Caki2 (cell line): ENCODE data around the gene KLK6. TPM values are rescaled to one million over a fixed set of nuclear protein-coding genes. Genes with fewer than 3 reads are reported as not detected.
"Not testable (repeated sequence)": the region's sequence is repeated elsewhere in the genome, so short reads cannot be mapped to it uniquely, and the experiment has no call there.

Experiments used
- DNase-seq: peaks from one replicate; pipeline ENCODE4 v3.0.0-alpha.2; 2015; ENCODE audit warnings: low read depth
- in situ Hi-C: cut with HindIII; loops from 2 replicates; pipeline ENCODE4 v1.10.0; 2016; ENCODE audit warnings: low sequenced_read_pairs, low pct_unique_long_range_greater_than_20kb, mixed read lengths
- total RNA-seq: library from RNA; depleted of rRNA; stranded (reverse); fragments of >200 nt; shearing (Covaris generic); gene quantifications from 2 replicates; pipeline ENCODE4 v1.2.3, GENCODE V29; 2014; ENCODE audit warnings: low replicate concordance

KLK6 gene
- total RNA-seq, 1 experiment from 2014 or later, result not detected

DNA sequence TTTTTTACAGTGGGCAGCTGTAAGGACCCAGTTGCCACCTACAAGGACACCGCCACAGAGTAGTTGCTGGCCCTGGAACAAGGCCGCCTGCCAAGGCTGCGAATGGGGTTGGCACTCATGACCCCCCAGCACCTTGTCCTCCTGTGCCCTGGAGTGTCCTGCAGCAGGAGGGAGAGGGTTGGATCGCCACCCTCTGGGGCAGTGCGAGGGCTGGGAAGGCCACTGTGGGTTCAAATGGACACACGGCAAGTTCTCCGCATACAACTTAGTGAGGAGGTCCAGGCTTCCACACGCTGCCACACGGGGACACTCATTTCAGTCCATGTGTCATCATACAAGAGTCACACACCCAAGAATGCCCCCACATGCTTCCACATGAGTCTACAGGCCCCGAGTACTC lies 31.0 kb upstream of the KLK6 start:
- DNase-seq, result no peak
- in situ Hi-C loops, result no loop called here

DNA sequence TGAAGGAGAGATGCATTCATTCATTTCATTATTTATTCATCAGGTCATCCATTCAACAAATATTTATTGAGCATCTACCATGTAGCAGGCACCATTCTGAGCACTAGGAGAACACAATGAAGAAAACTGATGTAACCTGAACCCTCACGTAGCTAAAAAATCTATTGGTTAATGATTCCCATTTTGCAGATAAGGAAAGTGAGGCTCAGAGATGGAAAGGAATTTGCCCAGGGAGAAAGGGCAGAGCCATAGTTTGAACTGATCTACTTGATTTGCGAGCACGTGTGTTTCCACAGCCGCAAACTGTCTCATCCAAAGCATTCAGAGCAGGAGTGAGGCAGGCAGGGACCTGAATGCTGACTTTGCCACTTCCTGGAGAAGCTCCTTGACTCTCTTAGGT lies 29.3 kb upstream of the KLK6 start:
- no peak for DNase-seq
- in situ Hi-C loops, result no loop called here

DNA sequence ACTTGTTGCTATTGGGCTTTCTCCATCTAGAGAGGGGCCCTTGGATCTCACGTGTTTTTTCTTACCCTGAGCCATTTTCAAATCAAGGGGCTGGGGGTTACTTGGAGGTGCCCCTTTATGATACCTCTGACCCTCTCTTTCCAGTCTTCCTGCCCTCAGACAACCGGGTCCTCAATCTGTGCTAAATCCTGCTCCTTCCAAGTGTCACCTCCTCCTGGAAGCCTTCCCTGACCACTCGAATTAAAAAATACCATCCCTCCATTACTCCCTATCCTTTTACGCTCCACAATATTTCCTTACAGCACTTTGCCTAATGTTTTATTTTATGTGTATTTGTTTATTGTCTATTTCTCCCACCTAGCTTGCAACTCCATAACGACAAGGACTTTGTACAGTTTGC lies 28.7 kb upstream of the KLK6 start:
- in situ Hi-C loops, result no loop called here
- DNase-seq, result no peak

DNA sequence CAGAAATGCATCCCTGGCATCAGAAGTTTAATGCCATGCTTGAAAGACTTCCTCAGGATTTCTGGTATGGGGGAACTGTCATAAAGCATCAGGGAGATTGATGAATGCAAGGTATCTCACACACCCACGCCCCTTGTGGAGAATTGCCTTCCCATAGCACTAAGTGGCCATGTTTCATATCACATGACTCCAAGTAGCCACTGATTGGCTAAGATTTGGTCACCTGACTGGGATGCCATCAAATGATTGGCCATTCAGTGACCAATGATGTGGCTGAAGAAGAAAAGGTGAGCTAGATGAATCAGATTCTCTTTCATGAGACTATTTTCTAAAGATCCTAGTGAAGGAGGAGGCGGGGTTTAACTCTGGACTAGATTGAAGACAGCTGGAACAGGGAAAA lies 24.7 kb upstream of the KLK6 start:
- DNase-seq, result peak; percentile 71
- in situ Hi-C loops, result no loop called here

DNA sequence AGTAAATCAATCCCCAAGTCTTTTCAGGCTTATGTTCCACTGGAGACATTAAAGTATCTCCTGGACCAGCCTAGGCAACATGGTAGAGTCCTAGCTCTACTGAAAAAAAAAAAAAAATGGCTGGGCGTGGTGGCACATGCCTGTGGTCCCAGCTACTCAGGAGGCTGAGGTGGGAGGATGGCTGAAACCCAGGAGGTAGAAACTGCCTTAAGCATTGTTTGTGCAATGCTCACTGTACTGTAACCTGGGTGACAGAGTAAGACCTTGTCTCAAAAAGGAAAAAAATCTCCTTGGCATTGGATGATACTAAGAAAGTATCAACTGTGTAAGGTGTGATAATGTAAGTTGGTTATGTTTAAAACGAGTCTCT lies 23.3 kb upstream of the KLK6 start:
- in situ Hi-C loops, result no loop called here
- DNase-seq, result peak; percentile 54

DNA sequence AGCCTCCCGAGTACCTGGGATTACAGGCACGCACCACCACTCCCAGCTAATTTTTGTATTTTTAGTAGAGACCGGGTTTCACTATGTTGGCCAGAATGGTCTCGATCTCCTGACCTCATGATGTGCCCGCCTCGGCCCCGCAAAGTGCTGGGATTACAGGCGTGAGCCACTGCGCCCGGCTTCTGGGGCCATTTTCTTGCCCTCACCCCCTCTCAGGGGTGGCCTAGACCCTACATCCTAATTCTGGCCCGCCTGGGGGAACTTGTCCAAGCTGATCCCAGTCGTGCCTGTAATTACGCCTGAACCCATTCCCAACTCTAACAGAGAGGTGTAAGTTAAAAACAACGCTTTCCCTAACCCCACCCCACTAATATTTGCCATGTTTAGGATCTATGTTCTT lies 15.0 kb upstream of the KLK6 start:
- in situ Hi-C loops, DNase-seq: not testable (repeated sequence)

DNA sequence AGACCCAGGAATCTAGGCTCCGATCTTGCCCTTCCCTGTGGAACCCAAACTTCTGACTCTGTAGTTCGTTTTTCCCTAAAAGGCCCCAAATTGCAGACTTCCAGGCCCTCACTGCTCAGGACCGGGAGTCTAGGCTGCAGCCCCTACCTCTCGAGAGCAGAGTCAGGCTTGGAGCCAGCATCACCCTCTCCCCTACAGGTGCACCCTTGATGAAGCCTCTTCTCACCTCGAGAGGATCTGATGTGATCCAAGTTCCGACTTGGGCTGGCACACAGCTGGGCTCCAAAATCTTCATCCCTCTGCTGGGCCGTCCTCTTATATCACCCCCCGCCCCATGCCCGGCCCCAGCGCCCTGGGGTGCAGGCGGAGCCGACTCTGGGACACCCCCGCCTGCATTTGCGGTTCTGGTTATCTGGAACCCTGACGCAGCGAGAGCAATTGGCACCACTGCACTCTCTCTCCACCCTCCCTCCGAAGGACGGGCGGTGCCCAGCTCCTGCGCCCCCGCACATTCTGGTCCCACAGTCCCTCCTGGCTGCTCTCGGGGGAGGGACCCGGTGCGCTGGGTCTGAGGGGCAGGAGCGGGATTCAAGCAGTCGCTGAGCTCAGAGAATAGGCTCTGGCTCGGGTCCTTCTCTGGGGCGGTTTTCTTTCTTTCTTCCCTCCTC lies 14.4 kb upstream of the KLK6 start, which contains the start of gene KLK7:
Gene KLK7 (minus strand): TSS at position 293 of the 668 bp plus-strand sequence. CDS start 1,518 bp downstream, outside the sequence.
- in situ Hi-C loops, result no loop called here
- DNase-seq, result no peak

DNA sequence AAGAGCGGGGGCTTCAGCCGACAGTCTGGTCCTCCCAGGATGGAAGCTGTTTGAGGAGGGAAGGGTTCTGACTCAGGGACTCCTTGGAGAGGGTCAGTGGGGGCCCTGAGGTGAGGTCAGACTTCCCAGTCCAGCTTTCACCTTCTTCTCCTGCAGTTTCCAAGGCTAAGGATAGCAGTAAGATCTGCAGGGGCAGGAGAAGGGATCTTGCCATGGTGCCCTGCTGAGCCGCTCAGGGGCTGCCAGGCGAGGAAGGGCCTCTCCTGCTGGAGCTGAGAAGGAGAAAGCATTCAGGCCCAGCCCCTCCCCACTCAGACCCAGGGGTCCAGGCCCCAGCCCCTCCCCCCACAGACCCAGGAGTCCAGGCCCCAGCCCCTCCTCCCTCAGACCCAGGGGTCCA lies 12.8 kb upstream of the KLK6 start:
- no peak for DNase-seq
- in situ Hi-C loops, result no loop called here

DNA sequence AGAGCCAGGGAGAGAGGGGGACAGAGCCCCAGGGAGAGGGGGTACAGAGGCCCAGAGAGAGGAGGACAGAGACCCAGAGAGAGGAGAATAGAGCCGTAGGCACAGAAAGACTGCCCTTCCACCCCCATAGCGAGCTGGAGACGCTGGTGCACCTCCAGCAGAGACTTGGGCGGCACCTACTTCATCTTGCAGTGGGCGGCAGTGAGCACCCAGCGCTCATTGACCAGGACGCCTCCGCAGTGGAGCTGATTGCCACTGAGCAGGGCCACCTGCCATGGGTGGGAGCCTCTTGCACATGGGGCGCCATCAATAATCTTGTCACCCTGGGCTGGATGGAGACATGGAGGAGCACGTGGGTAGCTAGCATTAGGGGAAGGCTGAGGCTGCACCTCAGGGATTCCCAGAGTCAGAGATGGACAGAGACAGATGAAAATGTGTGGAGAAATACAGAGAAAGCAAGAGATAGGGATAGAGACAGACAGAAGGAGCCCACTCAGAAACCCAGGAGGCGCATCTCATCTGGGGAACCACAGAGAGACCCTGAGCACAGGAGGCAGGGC lies 12.3 kb upstream of the KLK6 start:
- no peak for DNase-seq
- in situ Hi-C loops, result no loop called here

DNA sequence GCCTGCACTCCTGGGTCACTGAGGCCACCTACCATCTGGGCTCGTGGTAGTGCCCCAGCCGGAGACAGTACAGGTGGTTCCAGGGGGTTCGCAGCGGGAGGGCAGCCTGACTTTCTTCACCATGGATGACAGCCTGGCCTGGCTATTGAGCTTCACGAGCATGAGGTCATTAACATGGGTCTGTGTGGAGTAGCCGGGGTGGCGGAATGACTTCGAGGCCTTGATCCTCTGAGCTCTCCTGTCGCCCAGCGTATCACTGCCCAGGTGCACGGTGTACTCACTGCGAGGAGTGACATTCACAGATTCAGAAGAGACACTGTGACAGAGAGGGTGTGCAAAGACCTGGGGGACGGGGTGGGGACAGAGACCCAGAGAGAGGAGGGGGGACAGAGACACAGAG lies 10.8 kb upstream of the KLK6 start:
- in situ Hi-C loops, result no loop called here
- no peak for DNase-seq

DNA sequence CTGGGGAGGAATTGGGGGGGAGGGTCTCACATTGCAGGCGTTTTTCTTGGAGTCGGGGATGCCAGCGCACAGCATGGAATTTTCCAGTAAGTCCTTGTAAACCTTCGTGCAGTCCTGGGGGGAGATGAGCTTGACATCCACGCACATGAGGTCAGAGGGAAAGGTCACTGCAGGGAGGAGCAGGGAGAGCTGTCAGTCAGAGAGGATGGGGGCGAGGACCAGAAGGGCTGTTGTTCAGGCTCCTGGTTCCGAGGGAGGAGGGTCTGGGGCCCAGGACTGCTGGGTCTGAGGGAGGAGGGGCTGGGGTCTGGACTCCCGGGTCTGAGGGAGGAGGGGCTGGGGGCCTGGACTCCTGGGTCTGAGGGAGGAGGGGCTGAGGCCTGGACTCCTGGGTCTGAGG lies 10.4 kb upstream of the KLK6 start:
- DNase-seq, result no peak
- in situ Hi-C loops, result no loop called here

DNA sequence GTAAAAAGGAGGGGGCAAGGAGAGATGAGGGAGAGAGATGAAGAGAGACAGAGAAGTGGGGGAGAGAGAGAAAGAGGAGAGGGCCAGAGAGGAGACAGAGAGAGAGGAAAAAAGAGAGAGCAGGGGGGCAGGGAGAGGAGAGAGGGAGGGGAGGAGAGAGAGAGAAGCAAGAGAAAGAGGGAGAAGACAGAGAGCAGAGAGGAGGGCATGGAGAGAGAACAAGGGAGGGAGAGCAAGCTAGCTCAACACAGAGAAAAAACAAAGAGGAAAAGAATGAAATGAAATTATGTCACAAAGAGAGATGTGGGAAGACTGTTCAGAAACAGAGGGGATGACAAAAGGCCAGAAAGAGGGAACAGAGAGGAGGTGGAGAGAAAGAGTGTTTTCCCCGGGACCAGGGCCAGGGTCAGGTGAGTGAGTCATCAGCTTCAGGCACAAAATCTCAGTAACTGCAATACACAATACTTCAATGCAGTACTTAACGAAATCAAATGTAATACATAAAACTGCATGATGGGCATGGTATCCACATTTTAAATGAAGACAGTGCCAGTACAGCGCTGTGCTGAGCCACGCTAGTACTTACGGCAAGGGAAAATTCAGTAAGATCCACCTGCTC lies 9.5 kb upstream of the KLK6 start:
- no peak for DNase-seq
- in situ Hi-C loops, result no loop called here

DNA sequence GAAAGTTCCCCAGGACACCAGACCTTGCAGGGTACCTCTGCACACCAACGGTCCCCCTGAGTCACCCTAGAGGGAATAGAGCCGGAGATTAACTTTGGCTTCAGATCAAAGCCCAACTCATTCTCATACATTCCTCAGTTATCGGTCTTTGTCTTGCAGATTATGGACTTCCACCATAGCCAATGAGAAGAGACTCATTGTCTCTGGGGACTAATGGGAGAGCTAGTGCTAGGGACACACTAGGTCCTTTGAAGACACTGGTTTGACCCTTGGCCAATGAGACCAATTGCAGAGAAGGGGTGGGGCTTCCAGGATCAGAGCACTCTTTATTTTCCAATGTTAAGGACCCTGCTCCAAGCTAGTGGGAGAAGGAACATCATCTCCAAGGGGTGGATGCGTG lies 8.2 kb upstream of the KLK6 start:
- no peak for DNase-seq
- in situ Hi-C loops, result no loop called here

DNA sequence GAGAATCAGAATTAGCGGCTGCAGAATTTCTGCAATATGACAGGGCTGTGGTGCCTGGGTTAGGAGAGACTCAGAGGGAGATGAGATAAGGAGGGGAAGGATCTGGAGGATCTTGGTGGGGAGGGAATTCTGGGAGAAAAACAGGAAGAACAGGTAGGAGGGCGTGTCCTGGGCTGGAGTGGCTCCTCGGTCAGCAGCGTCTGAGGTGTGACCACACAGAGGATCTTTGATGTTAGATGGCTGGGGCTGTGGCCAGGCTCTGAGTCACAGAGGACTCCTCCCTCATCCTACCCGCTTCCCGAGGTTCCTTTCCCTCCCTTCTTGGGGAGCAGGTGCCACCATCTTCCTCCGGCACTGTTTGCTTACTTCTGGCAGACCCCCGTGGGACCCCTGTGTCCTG lies 6.4 kb upstream of the KLK6 start:
- DNase-seq, result peak; percentile 18
- in situ Hi-C loops, result no loop called here

DNA sequence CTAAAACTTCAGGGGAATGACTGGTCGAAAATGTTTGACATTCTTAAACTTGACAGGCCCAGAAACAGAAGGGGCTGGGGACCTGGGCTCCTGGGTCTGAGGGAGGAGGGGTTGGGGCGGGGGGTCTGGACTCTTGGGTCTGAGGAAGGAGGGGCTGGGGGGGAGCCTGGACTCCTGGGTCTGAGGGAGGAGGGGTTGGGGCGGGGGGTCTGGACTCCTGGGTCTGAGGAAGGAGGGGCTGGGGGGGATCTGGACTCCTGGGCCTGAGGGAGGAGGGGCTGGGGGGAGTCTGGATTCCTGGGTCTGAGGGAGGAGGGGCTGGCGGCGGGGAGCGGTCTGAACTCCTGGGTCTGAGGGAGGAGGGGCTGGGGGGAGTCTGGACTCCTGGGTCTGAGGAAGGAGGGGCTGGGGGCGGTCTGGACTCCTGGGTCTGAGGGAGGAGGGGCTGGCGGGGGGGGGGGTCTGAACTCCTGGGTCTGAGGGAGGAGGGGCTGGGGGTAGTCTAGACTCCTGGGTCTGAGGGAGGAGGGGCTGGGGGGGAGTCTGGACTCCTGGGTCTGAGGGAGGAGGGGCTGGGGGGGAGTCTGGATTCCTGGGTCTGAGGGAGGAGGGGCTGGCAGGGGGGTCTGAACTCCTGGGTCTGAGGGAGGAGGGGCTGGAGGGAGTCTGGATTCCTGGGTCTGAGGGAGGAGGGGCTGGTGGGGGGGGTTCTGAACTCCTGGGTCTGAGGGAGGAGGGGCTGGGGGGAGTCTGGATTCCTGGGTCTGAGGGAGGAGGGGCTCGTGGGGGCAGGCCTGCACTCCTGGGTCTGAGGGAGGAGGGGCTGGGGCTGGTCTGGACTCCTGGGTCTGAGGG lies 5.5 kb upstream of the KLK6 start:
- DNase-seq, result no peak
- in situ Hi-C loops, result no loop called here

DNA sequence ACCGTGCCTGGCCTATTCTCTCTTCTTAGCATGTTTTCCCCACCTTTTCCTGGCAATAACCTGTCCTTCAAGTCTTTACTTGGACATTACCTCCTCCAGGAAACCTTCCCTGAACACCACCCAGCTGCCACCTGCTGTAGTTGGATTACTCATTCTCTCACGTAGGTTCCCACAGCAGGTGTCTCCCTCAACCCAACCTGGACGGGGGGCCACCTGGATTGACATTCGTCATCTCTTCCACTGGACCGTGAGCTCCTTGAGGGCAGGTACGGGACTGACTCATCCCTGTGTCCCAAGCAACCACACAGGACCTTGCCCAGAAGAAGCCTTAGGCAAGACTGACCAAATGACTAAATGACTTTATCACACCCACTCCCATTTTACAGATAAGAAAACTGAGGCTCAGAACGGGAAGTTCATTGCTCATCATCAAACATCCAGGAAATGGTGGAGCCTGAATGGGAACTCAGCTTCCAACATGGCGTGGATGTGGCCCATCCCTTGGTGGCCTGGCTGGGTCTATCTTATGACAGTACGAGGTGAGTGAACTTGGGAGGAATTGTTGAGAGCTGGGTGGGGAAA lies 3.5 kb upstream of the KLK6 start:
- in situ Hi-C loops, result no loop called here
- DNase-seq, result no peak

DNA sequence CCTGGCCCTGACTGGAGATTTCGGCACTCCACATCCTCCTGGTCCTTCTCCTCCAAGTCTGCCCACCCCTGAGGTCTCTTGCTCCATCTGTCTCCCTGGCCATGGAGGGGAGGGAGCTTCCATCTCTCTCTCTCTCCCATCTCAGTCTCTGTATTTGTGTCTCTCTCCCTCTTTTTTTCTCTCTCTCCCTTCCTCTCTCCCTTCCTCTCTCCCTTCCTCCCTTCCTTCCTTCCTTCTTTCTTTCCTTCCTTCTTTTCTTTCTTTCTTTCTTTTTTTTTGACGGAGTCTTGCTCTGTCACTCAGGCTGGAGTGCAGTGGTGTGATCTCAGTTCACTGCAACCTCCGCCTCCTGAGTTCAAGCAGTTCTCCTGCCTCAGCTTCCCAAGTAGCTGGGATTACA lies 419 bp upstream of the KLK6 start:
- DNase-seq, in situ Hi-C loops: not testable (repeated sequence)

DNA sequence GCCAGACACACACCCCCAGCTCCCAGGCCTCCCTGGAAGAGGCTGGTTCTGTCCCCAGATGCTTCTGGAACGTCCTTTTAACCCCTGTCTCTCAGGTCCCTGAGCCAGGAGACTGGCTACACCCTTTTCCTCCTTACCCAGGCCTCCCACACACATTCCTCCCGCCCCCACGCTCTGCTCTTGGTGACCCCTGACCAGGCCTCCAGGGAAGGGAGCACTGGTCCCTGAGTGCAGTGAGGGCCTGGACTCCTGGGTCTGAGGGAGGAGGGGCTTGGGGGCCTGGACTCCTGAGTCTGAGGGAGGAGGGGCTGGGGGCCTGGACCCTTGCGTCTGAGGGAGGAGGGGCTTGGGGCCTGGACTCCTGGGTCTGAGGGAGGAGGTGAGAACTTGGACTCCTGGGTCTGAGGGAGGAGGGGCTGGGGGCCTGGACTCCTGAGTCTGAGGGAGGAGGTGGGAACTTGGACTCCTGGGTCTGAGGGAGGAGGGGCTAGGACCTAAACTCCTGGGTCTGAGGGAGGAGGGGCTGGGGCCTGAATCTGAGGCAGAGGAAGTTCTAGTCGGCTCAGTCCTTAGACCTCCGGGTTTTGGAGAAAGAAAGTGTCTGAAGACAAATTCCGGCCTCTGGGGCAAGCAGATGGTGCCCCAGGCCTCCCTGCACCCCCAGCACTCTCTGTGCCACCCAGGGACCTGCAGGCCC lies 527 bp downstream of the KLK6 start:
- in situ Hi-C loops, result no loop called here
- DNase-seq, result no peak
